GM12865 (cell line): ENCODE measurements around the gene FBXL4.

Experiments used
- DNase-seq: peaks from one replicate; pipeline ENCODE4 v3.0.0; 2010; ENCODE audit warnings: low read depth
- H3K4me3 ChIP-seq: 2 replicates; pipeline ENCODE4 v1.5.1; 2011; ENCODE audit warnings: mild to moderate bottlenecking, low read depth, low read length, control low read depth
- CTCF ChIP-seq: IDR thresholded peaks from 2 replicates; pipeline ENCODE4 v1.5.1; 2011; ENCODE audit warnings: low read length, control low read depth, low read depth, inconsistent platforms; ENCODE audit not compliant: insufficient read depth; ENCODE audit errors: missing control alignments

FBXL4 gene

GRCh38 chr6:98981473-98981872 lies 33.7 kb upstream of the FBXL4 start:
- no peak for DNase-seq
- TF ChIP-seq CTCF: no peak
- H3K4me3 ChIP-seq: no peak overlapping the region

- TF ChIP-seq CTCF: no peak
- H3K4me3 ChIP-seq: no peak overlapping the region
- peak; percentile 5 for DNase-seq
These were observed 33.1 kb upstream of the FBXL4 start for GRCh38 chr6:98980819-98981218.

GRCh38 chr6:98977671-98978292 lies 30.0 kb upstream of the FBXL4 start:
- no peak overlapping the region for H3K4me3 ChIP-seq
- TF ChIP-seq CTCF: no peak
- DNase-seq: no peak

- DNase-seq: no peak
- no peak for TF ChIP-seq CTCF
- H3K4me3 ChIP-seq: no peak overlapping the region
These were observed 29.1 kb upstream of the FBXL4 start for GRCh38 chr6:98976674-98977385.

GRCh38 chr6:98975421-98975820 lies 27.7 kb upstream of the FBXL4 start:
- TF ChIP-seq CTCF: no peak
- DNase-seq: no peak
- no peak overlapping the region for H3K4me3 ChIP-seq

- no peak for TF ChIP-seq CTCF
- no peak for DNase-seq
- H3K4me3 ChIP-seq: no peak overlapping the region
These were observed 26.6 kb upstream of the FBXL4 start for GRCh38 chr6:98974309-98974708.

GRCh38 chr6:98973571-98973970 lies 25.8 kb upstream of the FBXL4 start:
- no peak for TF ChIP-seq CTCF
- H3K4me3 ChIP-seq: no peak overlapping the region
- DNase-seq: no peak
